Measurements from ENCODE around the gene SERF2.
"Not testable (repeated sequence)": the region's sequence is repeated elsewhere in the genome, so short reads cannot be mapped to it uniquely, and the experiment has no call there.

SERF2 gene

DNA sequence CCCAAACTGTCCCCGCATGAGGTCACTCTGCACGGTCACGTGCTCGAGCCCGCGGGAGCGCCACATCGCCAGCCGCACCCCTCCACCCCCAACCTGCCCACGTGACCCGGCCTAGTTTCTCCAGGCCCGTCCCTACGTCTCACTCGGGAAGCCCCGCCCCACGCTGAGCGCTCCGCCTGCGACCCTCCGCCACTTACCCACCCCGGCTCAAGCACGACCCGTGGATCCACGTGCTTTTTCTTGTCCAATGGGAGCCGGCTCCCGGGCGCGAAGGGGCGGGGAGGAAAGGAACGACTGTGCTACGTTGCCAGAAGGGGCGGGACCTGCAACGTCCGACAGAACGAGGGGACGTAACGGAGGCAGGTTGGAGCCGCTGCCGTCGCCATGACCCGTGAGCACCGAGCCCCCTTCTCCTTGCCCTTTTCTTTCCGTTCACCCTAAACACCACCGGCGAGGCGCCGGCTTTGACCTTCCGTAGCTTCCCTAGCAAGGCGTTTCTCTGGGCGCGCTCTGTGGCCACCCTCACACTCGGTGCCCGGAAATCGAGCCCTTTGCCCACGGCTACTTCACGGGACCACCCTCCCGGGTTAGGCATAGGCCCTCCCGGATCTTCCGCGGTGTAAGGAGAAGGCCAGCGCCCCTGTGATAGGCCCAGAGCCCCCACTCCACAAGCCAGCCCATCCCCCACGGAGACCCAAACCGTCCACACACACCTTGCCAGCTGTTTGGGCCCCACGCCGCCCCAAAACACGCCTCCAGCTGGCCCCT, at the start of gene SERF2:
SERF2 (plus strand) TSS at position 328 of the 768 bp plus-strand sequence; CDS start at position 385, 57 bp downstream.
- peak; percentile 96 for DNase-seq

DNA sequence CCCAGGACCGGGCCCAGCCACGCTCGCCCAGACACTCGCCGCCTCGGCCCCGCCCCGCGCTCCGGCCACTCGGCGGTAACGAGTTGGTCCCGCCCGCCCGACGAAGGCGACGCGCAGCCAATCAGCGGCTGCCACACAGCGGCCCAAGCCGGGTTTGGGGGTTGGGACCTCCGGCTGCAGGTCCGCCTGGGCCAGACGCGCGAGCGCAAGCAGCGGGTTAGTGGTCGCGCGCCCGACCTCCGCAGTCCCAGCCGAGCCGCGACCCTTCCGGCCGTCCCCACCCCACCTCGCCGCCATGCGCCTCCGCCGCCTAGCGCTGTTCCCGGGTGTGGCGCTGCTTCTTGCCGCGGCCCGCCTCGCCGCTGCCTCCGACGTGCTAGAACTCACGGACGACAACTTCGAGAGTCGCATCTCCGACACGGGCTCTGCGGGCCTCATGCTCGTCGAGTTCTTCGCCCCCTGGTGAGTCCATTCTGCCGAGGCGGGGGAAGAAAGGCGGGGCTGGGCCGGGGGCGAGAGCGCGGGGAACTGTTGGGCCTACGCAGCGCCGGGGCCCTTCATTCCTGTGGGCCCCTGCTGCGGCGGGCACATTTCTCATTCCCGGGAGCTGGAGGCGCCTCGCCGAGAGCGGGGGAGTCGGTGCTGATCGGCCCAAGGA, 45.7 kb upstream of the SERF2 start, which contains the start of gene PDIA3:
PDIA3 (plus strand) TSS at position 194 of the 658 bp plus-strand sequence; CDS start at position 296, 102 bp downstream.
- peak; percentile 59 for DNase-seq

- DNase-seq = not testable (repeated sequence)
These were observed 45.2 kb upstream of the SERF2 start for GRCh38 chr15:43746903-43747309.

- DNase-seq = no peak
These were observed 43.7 kb upstream of the SERF2 start for GRCh38 chr15:43748376-43748775.

- DNase-seq = no peak
These were observed 42.3 kb upstream of the SERF2 start for GRCh38 chr15:43749690-43750345.

DNA sequence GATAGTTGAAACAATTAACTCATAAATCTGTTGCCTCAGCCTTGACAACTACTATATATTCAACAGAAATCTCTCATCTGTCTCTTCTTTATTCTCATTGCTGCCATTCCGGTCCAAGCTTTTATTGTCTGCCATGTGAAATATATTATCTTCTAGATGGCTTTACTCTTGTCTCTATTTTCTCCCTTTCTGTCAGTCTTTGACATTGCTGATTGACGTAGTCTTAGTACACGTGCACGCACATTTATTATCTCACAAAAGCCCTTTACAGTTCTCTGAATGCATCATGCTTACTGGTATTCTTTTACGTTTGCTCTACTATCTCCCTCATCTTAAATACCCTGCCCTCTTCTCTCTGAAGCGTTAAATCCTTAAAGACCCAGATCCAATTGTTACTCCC, 40.2 kb upstream of the SERF2 start:
- no peak for DNase-seq

DNA sequence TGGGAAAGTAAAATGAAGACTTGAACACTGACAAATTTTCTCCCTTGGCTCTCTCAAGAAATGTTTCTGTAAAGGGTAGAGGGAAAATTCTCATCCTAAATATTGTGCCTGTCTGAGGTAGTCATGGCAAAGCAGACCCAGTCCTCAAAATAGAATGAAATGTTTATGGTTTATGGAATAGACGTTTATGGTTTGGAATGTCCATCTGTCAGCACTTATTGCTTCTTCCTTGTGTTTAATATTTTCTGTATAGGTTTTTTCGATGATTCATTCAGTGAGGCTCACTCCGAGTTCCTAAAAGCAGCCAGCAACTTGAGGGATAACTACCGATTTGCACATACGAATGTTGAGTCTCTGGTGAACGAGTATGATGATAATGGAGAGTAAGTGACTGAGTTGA, 29.3 kb upstream of the SERF2 start:
- no peak for DNase-seq

DNA sequence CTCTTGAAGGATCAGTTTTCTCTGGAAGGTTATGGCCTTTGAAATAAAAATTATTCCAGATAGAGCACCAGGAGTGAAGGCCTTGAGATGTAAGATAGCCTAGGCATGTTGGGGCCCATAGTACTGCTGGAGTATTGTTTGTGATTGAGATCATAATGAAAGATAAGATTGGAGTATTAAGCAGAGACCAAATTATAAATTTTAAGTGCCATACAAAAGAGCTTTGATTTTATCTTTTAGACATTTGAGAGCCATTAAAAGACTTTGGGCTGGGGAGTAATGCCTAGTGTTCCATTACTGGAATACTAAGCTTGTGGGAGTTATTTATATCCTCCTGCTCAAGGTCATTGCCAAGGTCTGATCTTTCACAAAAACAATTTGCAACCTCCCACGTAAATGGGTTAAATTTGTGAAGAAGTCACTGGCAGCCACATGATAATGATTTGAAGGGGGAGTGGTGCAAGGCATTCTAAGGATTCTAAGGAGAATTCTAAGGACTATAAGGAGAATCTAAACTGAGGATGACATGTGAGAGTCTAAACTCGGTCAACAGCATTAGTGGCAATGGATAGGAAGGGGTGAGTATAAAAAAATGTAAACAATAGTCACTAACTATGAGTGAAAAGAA, 28.2 kb upstream of the SERF2 start:
- DNase-seq = no peak

DNA sequence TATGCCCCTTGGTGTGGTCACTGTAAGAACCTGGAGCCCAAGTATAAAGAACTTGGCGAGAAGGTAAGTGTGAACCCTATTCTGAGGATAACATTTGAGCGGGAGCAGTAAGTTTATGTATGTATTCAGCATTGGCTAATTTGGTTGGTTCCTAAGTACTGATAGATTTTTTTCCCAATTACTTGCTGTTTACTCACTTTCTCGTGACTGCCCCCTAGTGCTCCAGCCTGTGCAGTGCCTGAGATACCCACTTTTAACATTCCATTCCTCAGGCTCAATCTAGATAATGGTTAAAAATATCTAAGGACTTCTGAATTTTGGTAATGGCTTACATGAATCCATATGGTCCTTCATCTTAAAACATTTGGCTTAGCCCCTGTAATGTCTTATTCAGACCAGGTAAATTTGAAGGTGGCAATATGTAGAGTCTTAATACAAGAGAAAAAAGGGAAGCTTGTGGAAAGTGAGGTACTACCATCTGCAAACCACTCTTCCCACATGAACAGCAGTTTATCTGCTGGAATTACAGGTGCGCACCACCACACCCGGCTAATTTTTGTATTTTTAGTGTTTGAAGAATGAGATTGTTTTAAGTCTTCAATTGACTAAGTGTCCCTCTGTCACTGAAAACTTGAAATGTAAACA, 22.4 kb upstream of the SERF2 start:
- no peak for DNase-seq

DNA sequence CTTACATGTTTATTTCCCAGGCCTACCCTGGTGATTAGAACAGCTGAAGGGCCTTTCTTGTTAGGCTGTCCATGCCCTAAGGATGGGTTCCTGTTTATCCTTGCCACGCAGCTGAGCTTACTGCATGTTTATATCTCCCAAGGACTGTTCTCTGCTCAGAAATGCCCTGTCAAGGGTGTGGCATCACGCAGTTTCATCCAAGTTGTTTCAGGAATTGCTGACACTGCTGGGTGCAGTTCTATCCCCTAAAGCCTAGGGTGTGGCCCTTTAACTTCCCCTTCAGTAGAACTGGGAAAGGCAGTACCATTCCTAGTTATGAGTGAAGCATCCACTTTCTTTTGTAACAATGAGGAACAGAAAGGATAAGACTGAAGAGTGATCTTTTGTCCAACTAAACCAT, 20.3 kb upstream of the SERF2 start:
- DNase-seq = no peak

DNA sequence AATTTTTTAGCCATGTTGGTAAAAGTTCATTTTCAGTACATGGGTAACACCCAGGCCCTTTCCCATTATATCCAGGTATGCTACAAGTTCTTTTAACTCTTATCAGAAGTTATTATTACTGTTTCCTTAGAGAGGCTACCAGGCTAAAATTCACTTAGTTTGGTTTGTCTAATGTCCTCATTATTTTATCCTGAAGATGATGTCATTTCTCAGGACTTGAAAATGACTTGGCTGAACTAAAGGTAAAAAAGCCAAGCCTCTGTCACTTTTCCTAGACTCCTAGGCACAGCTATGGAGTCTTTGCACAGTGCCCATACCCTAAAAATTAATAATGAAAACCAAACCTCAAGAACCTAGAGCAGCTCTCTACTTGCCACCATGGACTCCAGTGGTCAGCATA, 19.5 kb upstream of the SERF2 start:
- no peak for DNase-seq

GRCh38 chr15:43774062-43774461, 18.1 kb upstream of the SERF2 start:
- DNase-seq = no peak

DNA sequence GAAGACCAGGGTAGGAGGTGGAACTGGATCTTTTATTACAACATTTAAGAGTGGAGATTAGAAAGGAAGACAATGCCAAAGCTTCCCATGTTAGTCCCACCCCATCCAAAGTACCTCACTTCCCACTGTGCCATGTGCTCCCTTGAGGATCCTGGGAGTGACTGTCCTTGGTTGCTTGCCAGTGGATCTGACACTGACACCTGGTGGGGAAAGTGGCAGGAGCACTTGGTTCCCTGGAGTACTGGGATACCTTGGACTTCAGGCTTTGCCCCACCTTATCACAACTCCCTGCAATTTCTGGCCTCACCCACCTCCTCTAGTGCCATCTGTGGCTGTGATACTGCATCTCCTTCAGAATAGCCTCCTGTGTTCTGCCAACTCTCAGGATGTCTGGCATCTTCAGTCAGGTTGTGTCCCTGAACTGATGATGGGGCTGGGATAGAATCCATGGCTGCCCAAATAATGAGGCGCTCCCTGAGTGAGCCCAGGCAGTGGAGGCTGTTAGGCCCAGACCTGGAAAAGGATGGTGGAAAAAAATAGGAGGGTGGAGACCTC, 16.6 kb upstream of the SERF2 start:
- peak; percentile 11 for DNase-seq

- no peak for DNase-seq
These were observed 15.9 kb upstream of the SERF2 start for GRCh38 chr15:43776101-43776717.

DNA sequence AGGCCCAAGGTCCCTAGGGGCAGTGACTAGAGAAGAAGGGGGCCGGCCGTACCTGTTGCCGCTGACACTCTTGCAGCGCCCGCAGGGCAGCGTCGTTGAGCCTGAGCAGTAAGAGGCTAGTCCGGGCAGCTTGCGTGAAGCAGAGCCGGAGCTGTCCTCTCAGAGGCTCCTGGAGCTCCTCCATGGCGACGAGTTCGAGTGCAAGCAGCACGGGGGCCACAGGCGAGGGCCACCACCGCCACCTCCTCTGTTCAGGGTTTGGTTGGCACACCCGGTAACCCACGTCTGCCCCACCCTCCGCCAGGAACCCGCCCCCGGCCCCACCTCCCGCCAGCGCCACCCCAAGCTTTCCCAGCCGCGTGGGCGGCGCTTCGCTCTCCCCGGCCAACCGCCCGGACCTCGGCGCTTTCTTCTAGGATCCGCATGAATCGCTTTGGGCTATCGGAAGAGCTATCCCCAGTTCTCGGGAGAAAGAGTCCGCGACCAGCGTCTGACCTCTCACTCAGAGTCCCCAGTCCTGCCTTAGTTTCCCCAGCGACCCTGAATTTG, 15.3 kb upstream of the SERF2 start, which contains the start of gene ELL3:
ELL3 (minus strand) TSS at position 249 of the 549 bp plus-strand sequence; CDS start at position 184, 65 bp downstream.
- peak; percentile 71 for DNase-seq

- DNase-seq = peak; percentile 71
These were observed 14.7 kb upstream of the SERF2 start for GRCh38 chr15:43777267-43777914.

DNA sequence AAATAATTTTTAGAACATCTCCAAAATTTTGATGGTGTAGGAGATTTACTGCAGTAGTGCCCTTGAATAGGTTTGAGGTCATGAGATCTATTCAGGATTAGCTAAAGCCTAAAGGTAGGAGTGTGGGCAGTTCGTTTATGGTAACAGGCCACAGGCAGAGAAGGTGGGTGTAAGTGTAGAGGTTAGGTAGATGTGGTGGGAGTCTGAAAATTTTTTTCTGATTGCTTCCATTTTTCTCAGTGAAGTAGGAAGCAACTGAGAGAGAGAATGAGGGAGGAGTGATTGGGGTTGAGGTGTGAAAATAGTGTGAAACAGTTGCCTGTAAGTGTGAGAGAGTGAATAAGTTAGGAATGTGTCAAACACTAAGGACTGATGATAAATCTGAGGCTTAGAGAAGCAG, 13.1 kb upstream of the SERF2 start:
- no peak for DNase-seq

DNA sequence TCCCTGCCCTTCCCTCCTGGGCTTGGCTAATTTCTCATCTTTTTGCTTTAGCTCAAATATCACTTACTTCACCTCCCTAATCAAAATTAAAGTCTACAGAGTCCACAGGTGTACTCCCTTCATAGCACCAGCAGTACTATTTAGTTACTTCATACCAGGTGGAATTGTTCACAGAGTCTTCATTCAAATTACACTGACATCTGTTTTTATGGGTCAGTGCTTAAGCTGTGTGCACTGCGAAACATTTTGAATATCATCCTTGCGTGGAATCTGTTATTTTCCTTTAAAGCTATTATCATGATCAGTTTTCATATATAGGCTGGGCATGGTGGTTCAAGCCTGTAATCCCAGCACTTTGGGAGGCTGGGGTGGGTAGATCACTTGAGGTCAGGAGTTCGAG, 2.7 kb upstream of the SERF2 start:
- no peak for DNase-seq

DNA sequence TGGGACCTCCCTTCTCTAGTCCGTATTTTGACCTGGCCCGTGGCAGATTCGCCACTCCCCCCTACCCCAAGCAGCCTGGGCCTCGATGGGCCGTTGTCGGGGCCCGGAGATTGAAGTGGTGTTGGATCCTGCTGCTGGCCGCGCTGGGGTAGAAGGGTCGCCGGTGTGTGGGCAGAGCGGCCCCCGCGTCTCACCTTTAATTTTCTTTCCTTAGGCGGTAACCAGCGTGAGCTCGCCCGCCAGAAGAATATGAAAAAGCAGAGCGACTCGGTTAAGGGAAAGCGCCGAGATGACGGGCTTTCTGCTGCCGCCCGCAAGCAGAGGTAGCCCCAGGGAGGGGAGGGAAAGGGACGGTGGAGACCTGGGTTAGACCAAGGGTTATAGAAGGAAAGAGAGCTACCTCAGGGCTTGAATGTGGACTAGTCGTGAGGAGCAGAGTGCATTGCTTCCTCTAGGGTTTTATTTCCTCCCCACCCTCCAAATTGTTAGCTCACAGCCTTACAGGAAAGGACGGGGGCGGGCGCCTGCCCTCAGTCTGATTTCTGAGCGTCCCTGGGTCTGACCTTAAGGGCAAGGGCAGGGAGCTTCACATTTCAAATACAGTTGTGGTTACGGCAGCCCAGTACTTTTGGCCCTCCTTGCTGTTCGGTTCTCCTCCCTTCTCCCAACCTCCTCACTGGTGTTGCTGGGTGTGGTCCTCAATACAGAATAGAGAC, 799 bp downstream of the SERF2 start:
- DNase-seq = no peak

GRCh38 chr15:43793647-43794046, 1.5 kb downstream of the SERF2 start:
- DNase-seq = no peak
